Erythroblast (primary cell): ENCODE results near the gene TTC3.

Experiments used
- GATA1 ChIP-seq: IDR thresholded peaks from 2 replicates; pipeline ENCODE4 v1.6.1; 2011; ENCODE audit warnings: low read depth, mild to moderate bottlenecking, control low read depth, low read length, moderate library complexity
- POLR2A ChIP-seq: IDR thresholded peaks from 2 replicates; pipeline ENCODE4 v1.6.1; 2011; ENCODE audit warnings: mild to moderate bottlenecking, low read length

- TF ChIP-seq POLR2A (no peak), GATA1 (no peak)
Observed at GRCh38 chr21:37168666-37169065, 95.6 kb downstream of the TTC3 start.
